Loucy (cell line): ENCODE results near the gene GPR17.

Source experiments
- H2AFZ ChIP-seq: fragments of 200-600 bp; sonication (generic); 2 replicates; pipeline ENCODE4 v1.6.0; 2016; ENCODE audit warnings: antibody characterized with exemption, mild to moderate bottlenecking, low read length, moderate library complexity
- H3F3A ChIP-seq: fragments of 200-600 bp; 2 replicates; pipeline ENCODE4 v1.6.0; 2016; ENCODE audit warnings: antibody characterized with exemption, low read depth, mild to moderate bottlenecking
- H3K27me3 ChIP-seq: fragments of 200-600 bp; sonication (generic); 2 replicates; pipeline ENCODE4 v1.6.1; 2014; ENCODE audit warnings: low read length, mild to moderate bottlenecking; ENCODE audit not compliant: insufficient read depth, poor library complexity, severe bottlenecking
- H3K36me3 ChIP-seq: fragments of 200-600 bp; sonication (generic); 2 replicates; pipeline ENCODE4 v1.6.1; 2016; ENCODE audit warnings: low read length; ENCODE audit not compliant: insufficient read depth
- H3K4me1 ChIP-seq: fragments of 200-600 bp; sonication (generic); 2 replicates; pipeline ENCODE4 v1.5.1; 2014; ENCODE audit warnings: low read length, mild to moderate bottlenecking; ENCODE audit not compliant: insufficient read depth, poor library complexity, severe bottlenecking
- H3K4me2 ChIP-seq: fragments of 200-600 bp; sonication (generic); 2 replicates; pipeline ENCODE4 v1.6.0; 2014; ENCODE audit warnings: antibody characterized with exemption, low read length, low read depth, mild to moderate bottlenecking; ENCODE audit not compliant: poor library complexity, severe bottlenecking
- H3K4me3 ChIP-seq: fragments of 200-600 bp; sonication (generic); 2 replicates; pipeline ENCODE4 v1.5.1; 2014; ENCODE audit warnings: low read length, mild to moderate bottlenecking, mixed read lengths; ENCODE audit not compliant: poor library complexity, severe bottlenecking
- H3K79me2 ChIP-seq: fragments of 200-600 bp; sonication (generic); 2 replicates; pipeline ENCODE4 v1.6.1; 2014; ENCODE audit warnings: low read length; ENCODE audit not compliant: insufficient read depth
- H3K9ac ChIP-seq: fragments of 200-600 bp; sonication (generic); 2 replicates; pipeline ENCODE4 v1.6.0; 2014; ENCODE audit warnings: mild to moderate bottlenecking, low read depth, low read length, moderate library complexity; ENCODE audit not compliant: poor library complexity, severe bottlenecking
- H3K9me2 ChIP-seq: fragments of 200-600 bp; sonication (generic); replicated peaks from 2 replicates; pipeline ENCODE4 v1.6.1; 2016; ENCODE audit warnings: low read depth, low read length, mixed read lengths
- H3K9me3 ChIP-seq: fragments of 200-600 bp; sonication (generic); 2 replicates; pipeline ENCODE4 v1.6.1; 2014; ENCODE audit warnings: mild to moderate bottlenecking, antibody characterized with exemption, low read length, low read depth; ENCODE audit not compliant: insufficient read depth
- H4K20me1 ChIP-seq: fragments of 200-600 bp; sonication (generic); 2 replicates; pipeline ENCODE4 v1.6.0; 2014; ENCODE audit warnings: antibody characterized with exemption, low read length, mild to moderate bottlenecking; ENCODE audit not compliant: insufficient read depth, poor library complexity, severe bottlenecking
- CTCF ChIP-seq: fragments of 200-600 bp; sonication (generic); conservative IDR thresholded peaks from 2 replicates; pipeline ENCODE4 v1.5.1; 2014; ENCODE audit warnings: mild to moderate bottlenecking, antibody characterized with exemption, low read length
- EZH2phosphoT487 ChIP-seq: fragments of 200-600 bp; IDR thresholded peaks from 2 replicates; pipeline ENCODE4 v1.6.1; 2018; ENCODE audit warnings: antibody characterized with exemption, mild to moderate bottlenecking, moderate library complexity, borderline replicate concordance

GPR17 gene

GRCh38 chr2:127681976-127682857, 36.3 kb downstream of the GPR17 start:
- Histone ChIP-seq H3K36me3 (no peaks in the 10 kb centered on the region), H3K79me2 (no peaks in the 10 kb centered on the region), H3K9me3 (no peaks in the 10 kb centered on the region), H3K4me1 (no peaks in the 10 kb centered on the region), H3K9me2 (no peaks in the 10 kb centered on the region), H3K4me2 (no peak overlapping the region), H3K9ac (no peak overlapping the region), H2AFZ (no peak overlapping the region), H4K20me1 (no peaks in the 10 kb centered on the region), H3K4me3 (no peak overlapping the region), H3K27me3 (no peaks in the 10 kb centered on the region), H3F3A (no peaks in the 10 kb centered on the region)
- TF ChIP-seq CTCF (no peak), EZH2phosphoT487 (no peak)

GRCh38 chr2:127683056-127683455, 37.1 kb downstream of the GPR17 start:
- H3K36me3 ChIP-seq, result no peaks in the 10 kb centered on the region
- H3K9me2 ChIP-seq, result no peaks in the 10 kb centered on the region
- TF ChIP-seq EZH2phosphoT487 (no peak), CTCF (no peak)
- H3K4me3 ChIP-seq, result no peak overlapping the region
- H3K4me2 ChIP-seq, result no peak overlapping the region
- H3K4me1 ChIP-seq, result no peaks in the 10 kb centered on the region
- no peaks in the 10 kb centered on the region for H3K9me3 ChIP-seq
- no peak overlapping the region for H2AFZ ChIP-seq
- H4K20me1 ChIP-seq, result no peaks in the 10 kb centered on the region
- H3K27me3 ChIP-seq, result no peaks in the 10 kb centered on the region
- no peaks in the 10 kb centered on the region for H3K79me2 ChIP-seq
- no peaks in the 10 kb centered on the region for H3F3A ChIP-seq
- no peak overlapping the region for H3K9ac ChIP-seq

GRCh38 chr2:127683757-127684156, 37.8 kb downstream of the GPR17 start:
- Histone ChIP-seq H3K9ac (no peak overlapping the region), H3K79me2 (no peaks in the 10 kb centered on the region), H3K9me2 (no peaks in the 10 kb centered on the region), H3K27me3 (no peaks in the 10 kb centered on the region), H3K4me3 (no peak overlapping the region), H3K36me3 (no peaks in the 10 kb centered on the region), H2AFZ (no peak overlapping the region), H4K20me1 (no peaks in the 10 kb centered on the region), H3F3A (no peaks in the 10 kb centered on the region), H3K4me2 (no peak overlapping the region), H3K4me1 (no peaks in the 10 kb centered on the region), H3K9me3 (peaks cover 2% of the 10 kb centered on the region; the same call in 1 of the 2 replicates)
- TF ChIP-seq CTCF (no peak), EZH2phosphoT487 (no peak)
